ENCODE measurements around the gene SMG9.
"Not testable (repeated sequence)": the region's sequence is repeated elsewhere in the genome, so short reads cannot be mapped to it uniquely, and the experiment has no call there.

The SMG9 gene

GRCh38 chr19:43766755-43767043 lies 11.9 kb upstream of the SMG9 start:
- peaks cover 4 to 55% of the 10 kb centered on the region in 2 experiments for H3K36me3 ChIP-seq (ENCODE audit: control insufficient read depth in 1 of 2, insufficient read depth in 2 of 2, low read depth in 1 of 2, low read length in 2 of 2)
- 70% methylated on average over 4 of the region's 4 CpGs for WGBS
- peak overlapping the region; percentile 9 for H2BK15ac ChIP-seq (ENCODE audit: low read depth, poor library complexity, severe bottlenecking)
- no peak overlapping the region for H3K14ac ChIP-seq (ENCODE audit: low read length in 2 of 2)
- H3K27ac ChIP-seq (ENCODE audit: low read length, poor library complexity, severe bottlenecking): no peak overlapping the region
- no peak overlapping the region for H3K4me3 ChIP-seq (ENCODE audit: insufficient read depth in 1 of 2, low read depth in 1 of 2, low read length in 2 of 2)
- no peak overlapping the region for H4K8ac ChIP-seq (ENCODE audit: low read length)
- no peak overlapping the region for H3K4me2 ChIP-seq (ENCODE audit: low read length, poor library complexity, severe bottlenecking)
- H3K9me3 ChIP-seq (ENCODE audit: control insufficient read depth, low read length): no peaks in the 10 kb centered on the region
- DNase-seq: no peak
- H4K91ac ChIP-seq (ENCODE audit: low read length): no peak overlapping the region
- peak overlapping the region; percentile 56 for H2AK5ac ChIP-seq (ENCODE audit: low read length, severe bottlenecking)
- no peak overlapping the region for H3K4ac ChIP-seq (ENCODE audit: low read depth in 1 of 2, low read length in 2 of 2)
- H3K27me3 ChIP-seq (ENCODE audit: control insufficient read depth in 1 of 2, insufficient read depth in 1 of 2, low read length in 2 of 2): no peaks in the 10 kb centered on the region
- no peak overlapping the region for H3K18ac ChIP-seq (ENCODE audit: low read depth in 1 of 2, low read length in 2 of 2)
- H3K79me1 ChIP-seq (replicated peaks; ENCODE audit: low read length, poor library complexity, severe bottlenecking): no peaks in the 10 kb centered on the region
- no peak overlapping the region for H2BK120ac ChIP-seq (ENCODE audit: low read depth, low read length)
- H3K23ac ChIP-seq (ENCODE audit: low read length in 2 of 2): no peak overlapping the region
- peaks cover 17% of the 10 kb centered on the region for H3K4me1 ChIP-seq (ENCODE audit: control insufficient read depth, insufficient read depth, low read depth, low read length)
- H2BK5ac ChIP-seq (ENCODE audit: low read depth, low read length, poor library complexity, severe bottlenecking): no peak overlapping the region
- H2AFZ ChIP-seq (ENCODE audit: low read depth, low read length): no peak overlapping the region
- H2BK12ac ChIP-seq (ENCODE audit: low read length in 2 of 2): peak overlapping the region in 1 of 2 experiments; percentile 23
- peak overlapping the region; percentile 77 for H3K9ac ChIP-seq (ENCODE audit: low read length)

DNA sequence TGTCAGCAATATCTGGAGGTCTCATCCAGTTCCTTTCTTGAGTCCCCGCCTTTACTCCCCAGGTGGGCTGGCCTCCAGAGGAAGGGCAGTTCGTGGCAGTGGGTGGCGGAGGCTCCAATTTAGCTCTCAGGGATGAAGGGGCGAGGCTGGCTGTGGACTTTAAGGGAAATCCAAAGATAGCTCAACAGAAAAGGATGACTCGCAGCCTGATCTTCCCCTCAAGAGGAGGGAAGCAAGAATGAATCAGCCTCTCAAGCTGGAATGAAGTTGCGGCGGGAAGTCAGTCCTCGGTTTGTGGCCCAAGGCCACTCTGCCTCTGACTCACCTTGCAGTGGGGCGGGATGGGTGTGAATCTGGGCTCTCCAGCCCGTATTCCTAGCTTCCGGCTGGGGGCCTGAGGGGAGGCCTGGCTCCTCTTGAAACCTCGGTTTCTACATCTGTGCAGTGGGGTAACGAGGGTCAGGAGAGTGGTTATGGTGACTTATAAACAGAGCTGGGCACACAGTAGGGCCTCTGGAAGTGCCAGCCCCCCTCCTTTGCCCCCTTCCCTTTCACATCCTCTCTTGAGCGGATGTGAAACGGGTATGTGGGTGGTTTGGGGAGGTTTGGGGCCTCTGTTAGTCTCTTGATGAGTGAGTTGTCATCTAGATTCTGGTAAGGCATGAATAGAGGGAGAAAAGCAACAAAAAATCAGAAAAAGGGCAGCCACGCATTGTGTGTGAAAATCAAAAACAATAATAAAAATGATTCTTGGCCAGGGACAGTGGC lies 10.5 kb upstream of the SMG9 start:
- peak overlapping the region; percentile 55 for H2BK120ac ChIP-seq (ENCODE audit: low read depth, low read length)
- H3K4me2 ChIP-seq (ENCODE audit: low read length, poor library complexity, severe bottlenecking): no peak overlapping the region
- H3K9ac ChIP-seq (ENCODE audit: low read length): peak overlapping the region; percentile 77
- H3K4ac ChIP-seq (ENCODE audit: low read depth in 1 of 2, low read length in 2 of 2): peak overlapping the region in 1 of 2 experiments; percentile 24
- H2BK12ac ChIP-seq (ENCODE audit: low read length in 2 of 2): peak overlapping the region; percentile 59 to 75
- peak; percentile 98 for DNase-seq
- peak overlapping the region; percentile 83 for H4K8ac ChIP-seq (ENCODE audit: low read length)
- peaks cover 17% of the 10 kb centered on the region for H3K4me1 ChIP-seq (ENCODE audit: control insufficient read depth, insufficient read depth, low read depth, low read length)
- H3K9me3 ChIP-seq (ENCODE audit: control insufficient read depth, low read length): no peaks in the 10 kb centered on the region
- H3K14ac ChIP-seq (ENCODE audit: low read length in 2 of 2): no peak overlapping the region
- peak overlapping the region; percentile 78 to 87 for H3K18ac ChIP-seq (ENCODE audit: low read depth in 1 of 2, low read length in 2 of 2)
- no peaks in the 10 kb centered on the region for H3K79me1 ChIP-seq (replicated peaks; ENCODE audit: low read length, poor library complexity, severe bottlenecking)
- H2AFZ ChIP-seq (ENCODE audit: low read depth, low read length): no peak overlapping the region
- peaks cover 4 to 42% of the 10 kb centered on the region in 2 experiments for H3K36me3 ChIP-seq (ENCODE audit: control insufficient read depth in 1 of 2, insufficient read depth in 2 of 2, low read depth in 1 of 2, low read length in 2 of 2)
- peak overlapping the region; percentile 91 for H3K27ac ChIP-seq (ENCODE audit: low read length, poor library complexity, severe bottlenecking)
- peak overlapping the region; percentile 71 for H4K91ac ChIP-seq (ENCODE audit: low read length)
- H2AK5ac ChIP-seq (ENCODE audit: low read length, severe bottlenecking): peak overlapping the region; percentile 68
- no peaks in the 10 kb centered on the region for H3K27me3 ChIP-seq (ENCODE audit: control insufficient read depth in 1 of 2, insufficient read depth in 1 of 2, low read length in 2 of 2)
- 6% methylated on average over 14 of the region's 16 CpGs for WGBS
- peak overlapping the region; percentile 95 for H2BK15ac ChIP-seq (ENCODE audit: low read depth, poor library complexity, severe bottlenecking)
- H3K4me3 ChIP-seq (ENCODE audit: insufficient read depth in 1 of 2, low read depth in 1 of 2, low read length in 2 of 2): no peak overlapping the region
- H2BK5ac ChIP-seq (ENCODE audit: low read depth, low read length, poor library complexity, severe bottlenecking): peak overlapping the region; percentile 74
- peak overlapping the region in 1 of 2 experiments; percentile 34 for H3K23ac ChIP-seq (ENCODE audit: low read length in 2 of 2)

GRCh38 chr19:43764684-43765083 lies 9.9 kb upstream of the SMG9 start:
- WGBS: 74% methylated on average over 8 of the region's 8 CpGs
- peak overlapping the region in 1 of 2 experiments; percentile 13 for H3K14ac ChIP-seq (ENCODE audit: low read length in 2 of 2)

GRCh38 chr19:43763473-43763939 lies 8.7 kb upstream of the SMG9 start:
- Histone ChIP-seq H3K79me1 (replicated peaks; ENCODE audit: low read length, poor library complexity, severe bottlenecking) (no peaks in the 10 kb centered on the region), H3K27ac (ENCODE audit: low read length, poor library complexity, severe bottlenecking) (no peak overlapping the region), H3K9ac (ENCODE audit: low read length) (peak overlapping the region; percentile 54), H4K8ac (ENCODE audit: low read length) (peak overlapping the region; percentile 62), H2BK15ac (ENCODE audit: low read depth, poor library complexity, severe bottlenecking) (peak overlapping the region; percentile 98), H3K27me3 (ENCODE audit: control insufficient read depth in 1 of 2, insufficient read depth in 1 of 2, low read length in 2 of 2) (no peaks in the 10 kb centered on the region), H3K4me3 (ENCODE audit: insufficient read depth in 1 of 2, low read depth in 1 of 2, low read length in 2 of 2) (no peak overlapping the region), H2AFZ (ENCODE audit: low read depth, low read length) (no peak overlapping the region), H2AK5ac (ENCODE audit: low read length, severe bottlenecking) (peak overlapping the region; percentile 71), H3K4me2 (ENCODE audit: low read length, poor library complexity, severe bottlenecking) (no peak overlapping the region), H3K14ac (ENCODE audit: low read length in 2 of 2) (no peak overlapping the region), H2BK120ac (ENCODE audit: low read depth, low read length) (peak overlapping the region; percentile 64), H3K4me1 (ENCODE audit: control insufficient read depth, insufficient read depth, low read depth, low read length) (peaks cover 20% of the 10 kb centered on the region), H3K18ac (ENCODE audit: low read depth in 1 of 2, low read length in 2 of 2) (peak overlapping the region; percentile 70 to 81), H3K4ac (ENCODE audit: low read depth in 1 of 2, low read length in 2 of 2) (no peak overlapping the region), H2BK5ac (ENCODE audit: low read depth, low read length, poor library complexity, severe bottlenecking) (no peak overlapping the region), H3K23ac (ENCODE audit: low read length in 2 of 2) (no peak overlapping the region), H3K9me3 (ENCODE audit: control insufficient read depth, low read length) (no peaks in the 10 kb centered on the region), H3K36me3 (ENCODE audit: control insufficient read depth in 1 of 2, insufficient read depth in 2 of 2, low read depth in 1 of 2, low read length in 2 of 2) (peaks cover 0 to 25% of the 10 kb centered on the region in 2 experiments), H4K91ac (ENCODE audit: low read length) (no peak overlapping the region), H2BK12ac (ENCODE audit: low read length in 2 of 2) (peak overlapping the region; percentile 62 to 79)
- no peak for DNase-seq
- WGBS: 89% methylated on average over 1 of the region's 3 CpGs

More at GRCh38 chr19:43764684-43765083, 9.9 kb upstream of the SMG9 start:
- not testable (repeated sequence) for H3K27me3 ChIP-seq (ENCODE audit: control insufficient read depth in 1 of 2, insufficient read depth in 1 of 2, low read length in 2 of 2); H3K79me1 ChIP-seq (replicated peaks; ENCODE audit: low read length, poor library complexity, severe bottlenecking); H3K9me3 ChIP-seq (ENCODE audit: control insufficient read depth, low read length); H3K4me2 ChIP-seq (ENCODE audit: low read length, poor library complexity, severe bottlenecking); DNase-seq; H3K4me3 ChIP-seq (ENCODE audit: insufficient read depth in 1 of 2, low read depth in 1 of 2, low read length in 2 of 2); H2AFZ ChIP-seq (ENCODE audit: low read depth, low read length); H2BK15ac ChIP-seq (ENCODE audit: low read depth, poor library complexity, severe bottlenecking)
- H3K4ac ChIP-seq (ENCODE audit: low read depth in 1 of 2, low read length in 2 of 2): peak overlapping the region in 1 of 2 experiments; percentile 9
- H2BK12ac ChIP-seq (ENCODE audit: low read length in 2 of 2): peak overlapping the region; percentile 59 to 75
- peak overlapping the region in 1 of 2 experiments; percentile 34 for H3K23ac ChIP-seq (ENCODE audit: low read length in 2 of 2)
- peak overlapping the region; percentile 35 for H2BK5ac ChIP-seq (ENCODE audit: low read depth, low read length, poor library complexity, severe bottlenecking)
- peak overlapping the region; percentile 55 for H2BK120ac ChIP-seq (ENCODE audit: low read depth, low read length)
- H3K9ac ChIP-seq (ENCODE audit: low read length): peak overlapping the region; percentile 65
- H3K4me1 ChIP-seq (ENCODE audit: control insufficient read depth, insufficient read depth, low read depth, low read length): peaks cover 17% of the 10 kb centered on the region
- H3K18ac ChIP-seq (ENCODE audit: low read depth in 1 of 2, low read length in 2 of 2): peak overlapping the region; percentile 61 to 78
- H4K8ac ChIP-seq (ENCODE audit: low read length): peak overlapping the region; percentile 83
- H2AK5ac ChIP-seq (ENCODE audit: low read length, severe bottlenecking): peak overlapping the region; percentile 68
- H4K91ac ChIP-seq (ENCODE audit: low read length): peak overlapping the region; percentile 71
- H3K36me3 ChIP-seq (ENCODE audit: control insufficient read depth in 1 of 2, insufficient read depth in 2 of 2, low read depth in 1 of 2, low read length in 2 of 2): peaks cover 4 to 36% of the 10 kb centered on the region in 2 experiments
- H3K27ac ChIP-seq (ENCODE audit: low read length, poor library complexity, severe bottlenecking): peak overlapping the region; percentile 87

Measured in mesenchymal stem cell (in vitro differentiated cells and primary cell).